Cerebellar nuclear complex (tissue), 1 donor: Measurements from ENCODE around the gene VIT.

Experiments used
- DNase-seq, 2 experiments: peaks; one replicate each; lab custom pipeline; 2025; lab: John Stamatoyannopoulos, UW

VIT gene

GRCh38 chr2:36710858-36711515 is 14.5 kb downstream of the VIT start:
- no peak for DNase-seq

DNA sequence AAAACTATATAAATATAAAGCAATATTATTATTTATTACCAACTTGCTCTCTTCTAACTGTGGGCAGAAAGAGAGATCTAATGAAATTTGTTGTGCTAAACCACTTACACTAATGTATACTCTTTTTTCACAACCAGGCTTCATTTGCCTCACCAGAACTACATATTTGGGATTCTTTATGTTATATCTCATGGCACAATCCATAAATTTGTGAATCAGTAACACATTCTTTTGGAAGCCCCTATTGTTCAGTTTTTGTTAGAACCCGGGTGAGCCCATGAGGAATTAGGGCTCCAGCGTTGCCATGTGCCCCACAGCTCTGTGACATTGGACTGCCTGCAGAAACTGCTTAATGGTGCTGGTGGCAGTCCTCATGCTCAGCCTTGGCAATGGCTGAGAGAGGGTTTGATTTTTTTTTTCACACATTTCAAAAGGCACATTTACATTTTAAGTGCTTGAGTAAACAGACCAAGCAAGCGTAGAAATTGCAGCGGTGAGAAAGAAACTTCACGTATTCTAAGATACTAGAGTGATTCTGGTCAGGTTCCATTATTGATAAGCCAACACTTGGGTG is 15.3 kb downstream of the VIT start:
- DNase-seq: no peak

GRCh38 chr2:36713310-36713709 is 16.8 kb downstream of the VIT start:
- no peak for DNase-seq

DNA sequence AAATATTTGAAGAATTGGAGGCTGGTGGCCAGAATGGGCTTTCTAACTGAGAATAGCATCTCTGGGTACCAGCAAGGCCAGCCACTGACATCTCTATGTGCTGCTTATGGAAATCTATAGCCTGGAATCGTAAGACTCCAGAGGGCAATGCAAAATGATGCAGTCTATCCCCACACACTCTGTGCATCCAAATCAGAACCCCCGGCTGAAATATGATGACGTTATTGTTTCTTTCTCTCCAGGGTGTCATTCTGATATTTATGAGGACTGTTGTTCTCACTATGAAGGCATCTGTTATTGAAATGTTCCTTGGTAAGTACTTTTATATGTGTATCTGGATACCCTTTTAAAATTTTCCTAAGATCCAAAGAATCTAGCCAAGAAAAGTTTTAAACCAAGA is 19.6 kb downstream of the VIT start:
- DNase-seq: no peak

DNA sequence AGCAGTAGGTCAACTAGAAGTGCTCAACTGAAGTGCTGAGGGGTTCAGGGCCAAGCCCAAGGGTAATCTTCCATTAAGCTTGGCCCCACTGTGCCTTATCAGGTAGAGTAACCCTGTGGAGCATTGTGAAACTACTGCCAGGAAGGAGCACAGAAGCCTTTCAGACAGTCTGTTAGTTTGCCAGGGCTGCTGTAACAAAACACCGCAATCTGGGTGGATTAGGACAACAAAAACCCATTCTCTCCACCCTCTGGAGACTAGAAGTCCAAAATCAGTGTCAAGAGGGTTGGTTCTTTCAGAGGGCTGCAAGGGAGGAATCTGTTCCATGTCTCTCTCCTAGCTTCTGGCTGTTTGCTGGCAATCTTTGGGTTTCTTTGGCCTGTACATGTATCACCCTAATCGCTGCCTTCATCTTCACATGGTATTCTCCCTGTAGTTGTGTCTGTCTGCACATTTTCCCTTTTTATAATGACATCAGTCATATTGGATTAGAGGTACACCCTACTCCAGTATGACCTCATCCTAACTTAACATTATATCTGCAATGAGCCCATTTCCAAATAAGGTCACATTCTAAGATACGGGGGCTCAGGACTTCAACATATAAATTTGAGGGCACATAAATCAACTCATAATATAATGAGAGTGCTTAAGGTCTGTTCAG is 21.2 kb downstream of the VIT start:
- DNase-seq: no peak

DNA sequence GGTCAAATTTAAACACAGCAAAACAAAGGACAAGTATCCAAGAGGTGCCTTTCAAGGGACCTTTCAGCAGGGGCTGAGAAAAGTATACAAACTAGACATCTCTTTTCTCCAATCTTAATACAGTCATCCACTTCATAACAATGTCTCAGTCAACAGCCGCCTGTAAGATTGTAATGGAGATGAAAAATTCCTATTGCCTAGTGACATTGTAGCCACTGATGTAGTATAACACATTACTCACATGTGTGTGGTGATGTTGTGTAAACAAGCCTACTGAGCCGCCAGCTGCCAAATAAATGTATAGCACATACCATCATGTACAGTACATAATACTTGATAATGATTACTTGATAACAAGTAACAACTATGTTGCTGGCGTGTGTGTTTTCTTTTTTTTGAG is 31.0 kb downstream of the VIT start:
- DNase-seq: no peak

DNA sequence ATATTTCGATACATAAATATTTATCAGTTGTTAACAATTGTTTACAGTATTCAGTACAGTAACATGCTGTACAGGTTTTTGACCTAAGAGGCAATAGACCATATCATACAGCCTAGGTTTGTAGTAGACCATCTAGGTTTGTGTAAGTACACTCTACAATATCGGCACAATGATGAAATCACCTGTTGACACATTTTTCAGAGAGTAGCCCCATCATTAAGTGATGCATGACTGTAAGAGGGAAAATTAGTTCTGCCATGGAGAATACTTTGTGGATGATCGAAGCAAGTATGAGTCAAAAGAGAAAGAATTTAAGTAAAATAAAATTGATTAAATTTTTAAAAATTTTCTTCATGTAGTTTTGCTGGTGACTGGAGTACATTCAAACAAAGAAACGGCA is 32.6 kb downstream of the VIT start:
- DNase-seq: no peak

GRCh38 chr2:36731941-36732672 is 35.6 kb downstream of the VIT start:
- DNase-seq: no peak

GRCh38 chr2:36732673-36733036 is 36.1 kb downstream of the VIT start:
- no peak for DNase-seq

DNA sequence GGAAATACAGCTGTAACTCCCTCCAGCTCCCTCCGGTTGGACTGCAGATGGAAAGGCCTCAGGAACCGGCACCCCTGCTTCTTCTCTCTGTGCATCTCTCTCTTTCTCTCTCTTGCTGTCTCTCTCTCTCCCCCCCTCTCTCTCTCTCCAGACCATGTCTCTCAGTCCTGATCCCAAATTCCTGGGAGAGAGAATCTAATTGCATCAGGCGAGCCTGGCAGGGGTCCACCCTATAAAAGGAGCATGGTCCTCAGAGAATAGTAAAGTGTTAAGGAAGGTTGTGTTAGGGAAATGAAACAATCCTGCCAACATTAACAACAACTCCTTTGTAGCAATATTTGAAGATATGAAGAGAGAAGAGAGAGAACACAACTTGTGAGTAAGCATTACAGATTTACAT is 36.7 kb downstream of the VIT start:
- DNase-seq: no peak

- no peak for DNase-seq
Measured at GRCh38 chr2:36734304-36734703, 37.8 kb downstream of the VIT start.

DNA sequence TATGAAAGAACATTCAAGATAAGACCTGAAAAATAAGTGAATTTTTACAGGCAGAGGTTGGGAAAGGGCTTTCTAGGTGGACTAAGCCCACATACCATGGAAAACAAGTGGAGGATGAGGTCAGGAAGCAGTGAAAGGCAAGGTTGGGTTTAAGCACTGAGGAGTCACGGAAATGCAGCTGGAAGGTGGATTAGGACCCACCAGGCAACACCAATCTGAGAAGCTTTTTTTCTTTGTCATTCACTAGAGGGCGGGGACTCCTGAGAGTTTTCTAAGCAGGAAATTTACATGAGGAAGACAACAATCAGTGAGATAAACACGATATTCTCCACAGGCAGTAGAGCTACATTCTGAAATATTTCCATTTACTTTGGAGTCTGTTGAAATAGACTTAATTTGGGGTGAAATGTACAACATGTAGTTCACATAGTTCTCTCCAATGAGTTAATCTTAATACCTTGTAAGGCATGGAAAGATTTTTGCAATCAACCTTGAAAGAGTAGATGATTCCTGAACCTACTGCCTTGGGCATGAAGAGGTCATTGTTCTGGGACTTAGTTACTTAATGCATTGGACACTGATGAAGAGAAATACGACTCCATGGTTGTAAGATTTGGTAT is 40.7 kb downstream of the VIT start:
- no peak for DNase-seq

DNA sequence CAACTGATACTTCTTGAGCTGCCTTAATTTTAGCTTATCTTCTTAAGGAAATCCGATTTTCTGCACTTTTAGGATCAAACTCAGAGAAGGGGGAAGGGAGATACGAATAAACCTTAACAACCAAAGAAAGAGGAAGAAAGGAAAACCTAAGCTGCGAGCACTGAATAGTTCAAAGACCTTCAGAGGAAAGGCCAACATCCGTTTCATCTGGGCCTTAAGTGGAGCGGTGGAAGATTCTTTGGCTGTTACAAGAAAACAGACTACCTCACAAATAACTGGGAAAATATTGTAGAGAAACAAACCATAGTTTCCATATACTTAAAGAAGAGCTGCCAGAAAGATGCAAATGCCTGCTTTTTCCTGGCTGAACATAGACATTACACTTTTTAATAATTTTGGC is 43.6 kb downstream of the VIT start:
- DNase-seq: no peak

- DNase-seq: no peak
Measured at GRCh38 chr2:36741188-36741837, 44.8 kb downstream of the VIT start.

- no peak for DNase-seq
Measured at GRCh38 chr2:36743954-36744353, 47.4 kb downstream of the VIT start.

DNA sequence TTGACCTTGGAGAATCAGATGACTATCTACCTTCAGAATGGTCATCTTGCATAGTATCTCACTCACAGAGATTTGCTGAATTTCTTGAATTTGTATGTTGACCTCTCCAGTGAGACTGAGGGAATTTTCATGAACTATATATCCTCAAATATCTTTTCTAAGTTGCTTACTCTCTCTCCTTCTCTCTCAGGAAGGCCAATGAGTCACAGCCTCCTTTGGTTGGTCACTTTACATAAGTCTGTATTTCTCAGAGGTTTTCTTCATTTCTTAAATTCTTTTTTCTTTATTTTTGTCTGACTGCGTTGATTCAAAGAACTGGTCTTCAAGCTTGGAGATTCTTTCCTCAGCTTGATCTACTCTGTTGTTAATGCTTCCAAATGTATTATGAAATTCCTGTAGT is 51.7 kb downstream of the VIT start:
- DNase-seq: no peak

GRCh38 chr2:36750101-36750500 is 53.6 kb downstream of the VIT start:
- DNase-seq: no peak

DNA sequence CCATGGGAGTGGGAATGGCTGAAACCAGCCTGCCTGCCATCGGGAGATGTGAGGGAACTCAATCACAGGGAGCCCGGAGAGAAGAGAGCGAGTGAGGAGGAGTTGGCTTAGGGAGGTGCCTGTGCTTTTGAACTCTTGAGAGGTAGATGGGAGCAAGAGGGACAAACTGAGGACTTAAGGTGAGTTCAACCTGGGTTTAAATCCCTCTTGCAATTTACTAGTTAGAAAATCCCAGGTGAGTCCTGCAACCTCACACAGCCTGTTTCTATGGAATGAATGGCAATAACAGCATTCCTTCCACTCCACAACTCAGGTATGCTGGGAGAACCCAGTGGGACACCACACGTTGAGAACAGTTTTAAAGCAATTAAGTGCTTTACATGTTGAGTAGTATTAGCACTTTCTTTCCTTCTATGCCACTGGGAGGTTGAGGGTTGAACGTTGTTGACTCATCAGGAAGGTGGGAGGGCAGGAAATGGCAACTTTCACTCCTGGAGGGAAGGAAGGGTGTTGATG is 57.3 kb downstream of the VIT start:
- no peak for DNase-seq

GRCh38 chr2:36754578-36754977 is 58.1 kb downstream of the VIT start:
- DNase-seq: no peak

DNA sequence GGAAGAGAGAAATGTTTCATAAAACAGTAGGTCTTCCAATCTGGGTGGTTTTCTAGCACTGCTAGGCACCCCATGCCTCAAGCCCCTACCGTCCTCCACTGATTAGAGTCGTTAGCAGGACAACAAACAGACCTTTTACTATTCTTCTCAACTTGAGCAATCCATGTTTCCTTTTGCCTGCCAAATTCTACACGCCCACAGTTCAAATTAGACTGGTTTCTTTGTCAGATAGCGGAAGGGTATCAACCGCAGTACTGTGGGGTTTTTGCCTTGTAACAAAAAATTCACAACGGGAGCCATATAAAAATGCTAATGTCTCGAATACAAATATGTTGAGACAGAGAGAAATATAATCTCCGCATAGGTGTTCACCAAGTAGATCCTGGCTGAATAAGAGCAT is 59.9 kb downstream of the VIT start:
- no peak for DNase-seq

GRCh38 chr2:36762764-36763490 is 66.4 kb downstream of the VIT start:
- no peak for DNase-seq
